Tibial nerve (tissue), 4 donors: ENCODE measurements around the gene AP1B1. TPM values are rescaled to one million over a fixed set of nuclear protein-coding genes. Genes with fewer than 3 reads are reported as not detected.
"Not testable (repeated sequence)": the region's sequence is repeated elsewhere in the genome, so short reads cannot be mapped to it uniquely, and the experiment has no call there.

Experiments used
- DNase-seq, 2 donors: peaks; one replicate each; pipeline ENCODE4 v3.0.0-alpha.2; 2019; ENCODE audit warnings: low spot score in 2 of 2
- H3K27ac ChIP-seq, 4 donors: fragments of 200-600 bp; sonication (generic) in 3 of 4; one replicate each; pipeline ENCODE4 v1.5.1; 2017 to 2019; ENCODE audit warnings: mild to moderate bottlenecking in 1 of 4
- H3K27me3 ChIP-seq, 2 donors: fragments of 200-600 bp; sonication (generic) in 1 of 2; one replicate each; pipeline versions ENCODE4 v1.5.1 to v1.6.0; 2017 to 2019
- H3K36me3 ChIP-seq, 3 donors: fragments of 200-600 bp; sonication (generic); one replicate each; pipeline ENCODE4 v1.5.1; 2018 to 2019
- H3K4me1 ChIP-seq, 4 donors: fragments of 200-600 bp; sonication (generic) in 3 of 4; one replicate each; pipeline ENCODE4 v1.5.1; 2017 to 2019
- H3K4me3 ChIP-seq, 4 donors: fragments of 200-600 bp; sonication (generic) in 3 of 4; one replicate each; pipeline ENCODE4 v1.5.1; 2017 to 2019; ENCODE audit warnings: mild to moderate bottlenecking in 1 of 4, moderate library complexity in 1 of 4
- H3K9me3 ChIP-seq, 4 donors: fragments of 200-600 bp; sonication (generic) in 3 of 4; one replicate each; pipeline ENCODE4 v1.5.1; 2017 to 2019
- EP300 ChIP-seq, 2 donors: sonication (generic); formaldehyde crosslinking; IDR thresholded peaks; one replicate each; pipeline ENCODE4 v1.6.1; 2017; ENCODE audit warnings: antibody characterized with exemption in 2 of 2, mild to moderate bottlenecking in 1 of 2
- POLR2A ChIP-seq, 2 donors: fragments of 450-650 bp; IDR thresholded peaks; one replicate each; pipeline ENCODE4 v1.6.1; 2017; ENCODE audit warnings: antibody characterized with exemption in 2 of 2, mild to moderate bottlenecking in 2 of 2, moderate library complexity in 2 of 2
- WGBS, 2 donors: methylation state at CpG; one replicate each; pipeline ENCODE4 v1.1.5; 2018; 5-methylcytosine and 5-hydroxymethylcytosine counted together
- total RNA-seq, 4 donors: library from RNA; depleted of rRNA; stranded (reverse); fragments of >200 nt; gene quantifications; one replicate each; pipeline ENCODE4 v1.1.0, GENCODE V29; 2016
- TF ChIP-seq, protein P1 (sequence below), 5 experiments: fragments of 200-600 bp in 3 of 5; fragments of 450-650 bp in 2 of 5; sonication (generic) in 3 of 5; IDR thresholded peaks; one replicate each; pipeline ENCODE4 v1.5.1; 2016 to 2019; ENCODE audit warnings: antibody characterized with exemption in 5 of 5, mild to moderate bottlenecking in 3 of 5, moderate library complexity in 2 of 5

AP1B1 gene
- total RNA-seq, 4 donors from 2014 or later = 51.3 to 93.3 (median 60.1) TPM

GRCh38 chr22:29380856-29381255 is 7.5 kb downstream of the AP1B1 start:
- WGBS, 2 donors = 85 to 88% methylated on average over 6 of the region's 6 CpGs

DNA sequence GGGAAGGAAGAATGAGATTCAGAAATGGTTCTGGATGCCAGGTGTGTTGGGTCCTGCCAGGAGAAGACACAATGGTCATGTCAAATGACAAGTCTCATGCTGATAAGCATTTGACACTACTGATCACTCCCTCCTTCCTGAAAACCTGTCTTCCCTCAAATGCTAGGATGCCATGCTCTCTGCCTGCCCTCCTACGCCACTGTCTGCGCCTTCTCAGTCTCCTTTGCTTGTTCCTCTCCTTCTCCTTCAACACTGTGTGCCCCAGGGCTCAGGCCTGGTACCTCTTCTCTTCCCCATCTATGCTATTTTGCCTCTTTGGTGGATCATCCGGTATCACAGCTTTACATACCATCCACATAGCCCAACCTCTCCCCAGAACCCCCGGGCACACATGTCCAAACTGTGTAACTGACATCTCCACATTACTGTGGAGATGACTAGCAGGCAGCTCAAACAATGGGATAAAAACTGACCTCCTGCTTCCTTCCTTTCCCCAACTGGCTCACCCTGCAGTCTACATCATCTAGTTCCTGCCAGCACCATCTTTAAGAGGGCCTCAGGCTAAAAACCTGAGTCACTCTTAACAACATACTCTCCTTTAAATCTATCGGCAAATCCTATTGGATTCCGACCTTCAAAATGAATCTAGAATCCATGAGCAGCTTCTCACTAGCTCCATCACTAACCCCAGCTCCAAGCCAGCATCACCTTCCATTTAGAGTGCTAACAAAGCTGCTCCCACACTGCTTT is 8.2 kb downstream of the AP1B1 start:
- Histone ChIP-seq H3K27ac (no peak overlapping the region), H3K9me3 (no peaks in the 10 kb centered on the region), H3K36me3 (peaks cover 0 to 40% (median 0%) of the 10 kb centered on the region in 3 donors), H3K4me3 (no peak overlapping the region), H3K4me1 (peaks cover 0 to 13% (median 5%) of the 10 kb centered on the region in 4 donors), H3K27me3 (no peaks in the 10 kb centered on the region)
- WGBS, 2 donors = 86 to 91% methylated on average over 5 to 6 of the region's 6 CpGs
- no peak for DNase-seq
- TF ChIP-seq POLR2A (IDR thresholded peaks at IDR 0.05) (no peak), EP300 (IDR thresholded peaks at IDR 0.05) (no peak)
- TF ChIP-seq, protein P1, sequence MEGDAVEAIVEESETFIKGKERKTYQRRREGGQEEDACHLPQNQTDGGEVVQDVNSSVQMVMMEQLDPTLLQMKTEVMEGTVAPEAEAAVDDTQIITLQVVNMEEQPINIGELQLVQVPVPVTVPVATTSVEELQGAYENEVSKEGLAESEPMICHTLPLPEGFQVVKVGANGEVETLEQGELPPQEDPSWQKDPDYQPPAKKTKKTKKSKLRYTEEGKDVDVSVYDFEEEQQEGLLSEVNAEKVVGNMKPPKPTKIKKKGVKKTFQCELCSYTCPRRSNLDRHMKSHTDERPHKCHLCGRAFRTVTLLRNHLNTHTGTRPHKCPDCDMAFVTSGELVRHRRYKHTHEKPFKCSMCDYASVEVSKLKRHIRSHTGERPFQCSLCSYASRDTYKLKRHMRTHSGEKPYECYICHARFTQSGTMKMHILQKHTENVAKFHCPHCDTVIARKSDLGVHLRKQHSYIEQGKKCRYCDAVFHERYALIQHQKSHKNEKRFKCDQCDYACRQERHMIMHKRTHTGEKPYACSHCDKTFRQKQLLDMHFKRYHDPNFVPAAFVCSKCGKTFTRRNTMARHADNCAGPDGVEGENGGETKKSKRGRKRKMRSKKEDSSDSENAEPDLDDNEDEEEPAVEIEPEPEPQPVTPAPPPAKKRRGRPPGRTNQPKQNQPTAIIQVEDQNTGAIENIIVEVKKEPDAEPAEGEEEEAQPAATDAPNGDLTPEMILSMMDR (IDR thresholded peaks at IDR 0.05) = no peak

More at GRCh38 chr22:29380856-29381255, 7.5 kb downstream of the AP1B1 start:
- H3K4me1 ChIP-seq = peaks cover 0 to 20% (median 7%) of the 10 kb centered on the region in 4 donors
- H3K36me3 ChIP-seq = peaks cover 0 to 43% (median 0%) of the 10 kb centered on the region in 3 donors
- DNase-seq = no peak
- no peaks in the 10 kb centered on the region for H3K9me3 ChIP-seq
- H3K27ac ChIP-seq = no peak overlapping the region
- no peaks in the 10 kb centered on the region for H3K27me3 ChIP-seq
- H3K4me3 ChIP-seq = no peak overlapping the region
- no peak for TF ChIP-seq EP300 (IDR thresholded peaks at IDR 0.05)
- no peak for TF ChIP-seq POLR2A (IDR thresholded peaks at IDR 0.05)
- TF ChIP-seq, protein P1 (IDR thresholded peaks at IDR 0.05) = no peak

GRCh38 chr22:29379258-29379657 is 9.1 kb downstream of the AP1B1 start:
- TF ChIP-seq, protein P1 (IDR thresholded peaks at IDR 0.05) = no peak
- TF ChIP-seq EP300 (IDR thresholded peaks at IDR 0.05) = no peak
- no peak for TF ChIP-seq POLR2A (IDR thresholded peaks at IDR 0.05)
- Histone ChIP-seq H3K4me3 (no peak overlapping the region), H3K9me3 (no peaks in the 10 kb centered on the region), H3K27ac (no peak overlapping the region), H3K27me3 (no peaks in the 10 kb centered on the region), H3K36me3 (peaks cover 0 to 35% (median 0%) of the 10 kb centered on the region in 3 donors), H3K4me1 (peaks cover 0 to 8% (median 3%) of the 10 kb centered on the region in 4 donors)
- DNase-seq = no peak
- WGBS, 2 donors = 86 to 90% methylated on average over 7 of the region's 7 CpGs

DNA sequence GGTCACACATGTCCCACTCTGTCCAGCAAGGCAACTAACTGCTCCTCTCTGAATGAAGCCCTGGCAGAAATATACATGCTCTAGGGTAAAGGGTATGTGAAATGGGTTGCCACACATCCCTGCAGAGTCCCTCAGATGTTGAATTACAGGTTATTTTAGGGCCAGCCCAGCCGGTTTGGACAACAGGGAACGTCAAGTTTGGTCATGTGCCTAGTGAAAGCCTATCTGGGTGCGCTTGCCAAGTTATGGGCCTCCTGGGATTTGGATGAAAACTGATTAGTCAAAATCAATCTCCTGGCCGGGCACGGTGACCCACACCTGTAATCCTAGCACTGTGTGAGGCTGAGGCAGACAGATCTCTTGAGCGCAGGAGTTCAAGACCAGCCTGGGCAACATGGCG is 10.4 kb downstream of the AP1B1 start:
- H3K9me3 ChIP-seq = no peaks in the 10 kb centered on the region
- peaks cover 0 to 5% (median 2%) of the 10 kb centered on the region in 4 donors for H3K4me1 ChIP-seq
- TF ChIP-seq EP300 (IDR thresholded peaks at IDR 0.05) (no peak), POLR2A (IDR thresholded peaks at IDR 0.05) (no peak)
- TF ChIP-seq, protein P1 (IDR thresholded peaks at IDR 0.05) = no peak
- DNase-seq = no peak
- H3K27ac ChIP-seq = no peak overlapping the region
- H3K27me3 ChIP-seq = no peaks in the 10 kb centered on the region
- no peak overlapping the region for H3K4me3 ChIP-seq
- 76 to 83% methylated on average over 6 to 7 of the region's 7 CpGs for WGBS, 2 donors
- H3K36me3 ChIP-seq = peaks cover 0 to 27% (median 0%) of the 10 kb centered on the region in 3 donors

- not testable (repeated sequence) for H3K9me3 ChIP-seq, H3K27ac ChIP-seq, DNase-seq, H3K4me1 ChIP-seq, H3K4me3 ChIP-seq, H3K27me3 ChIP-seq
- 94 to 95% methylated on average over 5 of the region's 5 CpGs for WGBS, 2 donors
- peaks cover 0 to 18% (median 0%) of the 10 kb centered on the region in 3 donors for H3K36me3 ChIP-seq
Measured at GRCh38 chr22:29376705-29377104, 11.7 kb downstream of the AP1B1 start.
